ENCODE data around the gene AK3. TPM values are rescaled to one million over a fixed set of nuclear protein-coding genes. Genes with fewer than 3 reads are reported as not detected.

Gene AK3
- total RNA-seq, 1 donor from 2014 or later, result 44.2 TPM

- Histone ChIP-seq H3K4me3 (no peak overlapping the region), H3K27me3 (no peaks in the 10 kb centered on the region), H3K27ac (no peak overlapping the region), H3K4me1 (no peaks in the 10 kb centered on the region), H3K9me3 (no peaks in the 10 kb centered on the region), H3K36me3 (peaks cover 52% of the 10 kb centered on the region)
- no peak for ATAC-seq
- DNase-seq, result no peak
- TF ChIP-seq CTCF (IDR thresholded peaks at IDR 0.05), result no peak
- intact Hi-C loops (cut with DNase I), result no loop called here
Measured at GRCh38 chr9:4721736-4722135, 19.3 kb downstream of the AK3 start.

DNA sequence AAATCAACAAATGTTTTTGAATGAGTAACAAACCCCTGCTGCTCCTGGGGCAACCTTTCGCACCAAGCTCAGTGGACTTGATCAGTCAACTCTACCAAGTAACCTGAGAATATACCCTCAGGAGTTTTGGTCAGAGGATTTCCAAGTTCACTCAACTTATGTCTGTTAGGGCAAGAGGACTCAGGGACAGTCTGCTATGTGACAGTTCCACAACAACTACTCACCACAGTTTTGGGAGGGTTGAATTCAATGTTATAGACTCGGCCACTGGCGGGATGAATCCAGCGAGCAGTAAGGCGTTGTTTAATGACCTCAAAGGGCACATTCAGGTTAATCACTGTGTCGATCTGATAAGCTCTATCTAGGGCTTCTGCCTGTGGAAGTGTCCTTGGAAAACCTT is 22.1 kb downstream of the AK3 start:
- ATAC-seq (no peak), DNase-seq (no peak)
- Histone ChIP-seq H3K27ac (no peak overlapping the region), H3K4me3 (no peak overlapping the region), H3K4me1 (no peaks in the 10 kb centered on the region), H3K27me3 (no peaks in the 10 kb centered on the region), H3K9me3 (no peaks in the 10 kb centered on the region), H3K36me3 (peaks cover 76% of the 10 kb centered on the region)
- no peak for TF ChIP-seq CTCF (IDR thresholded peaks at IDR 0.05)
- intact Hi-C loops (cut with DNase I), result no loop called here

DNA sequence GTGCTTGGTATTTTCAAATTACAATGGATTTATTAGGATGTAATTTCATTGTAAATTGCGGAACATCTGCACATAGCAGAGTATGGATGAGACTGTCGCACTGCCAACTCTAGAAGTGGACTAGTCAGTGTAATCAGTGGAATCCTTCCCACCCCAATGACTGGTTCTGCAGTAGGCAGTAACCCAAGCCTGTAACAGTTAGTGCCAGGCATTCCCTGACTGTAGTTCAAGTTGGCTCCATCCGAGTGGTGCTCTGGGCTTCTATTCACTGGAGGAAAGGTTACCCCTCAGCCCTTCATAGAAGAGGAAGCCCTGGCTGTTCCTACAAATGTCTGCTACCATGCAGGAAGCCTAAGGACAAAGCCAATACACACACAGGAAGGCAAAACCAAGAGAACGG is 23.2 kb downstream of the AK3 start:
- peaks cover 83% of the 10 kb centered on the region for H3K36me3 ChIP-seq
- DNase-seq, result no peak
- no peak overlapping the region for H3K27ac ChIP-seq
- H3K4me3 ChIP-seq, result no peak overlapping the region
- ATAC-seq, result no peak
- intact Hi-C loops (cut with DNase I), result no loop called here
- H3K27me3 ChIP-seq, result no peaks in the 10 kb centered on the region
- no peaks in the 10 kb centered on the region for H3K4me1 ChIP-seq
- no peak for TF ChIP-seq CTCF (IDR thresholded peaks at IDR 0.05)
- H3K9me3 ChIP-seq, result no peaks in the 10 kb centered on the region

GRCh38 chr9:4716163-4716562 is 24.8 kb downstream of the AK3 start:
- ATAC-seq, result no peak

GRCh38 chr9:4714266-4715016 is 26.6 kb downstream of the AK3 start:
- intact Hi-C loops (cut with DNase I), result no loop called here
- Histone ChIP-seq H3K4me3 (no peak overlapping the region), H3K36me3 (peaks cover 76% of the 10 kb centered on the region), H3K9me3 (no peaks in the 10 kb centered on the region), H3K27ac (no peak overlapping the region), H3K4me1 (no peaks in the 10 kb centered on the region), H3K27me3 (no peaks in the 10 kb centered on the region)
- DNase-seq (no peak), ATAC-seq (no peak)
- TF ChIP-seq CTCF (IDR thresholded peaks at IDR 0.05), result no peak

More at GRCh38 chr9:4716163-4716562, 24.8 kb downstream of the AK3 start:
- no peak for TF ChIP-seq CTCF (IDR thresholded peaks at IDR 0.05)
- Histone ChIP-seq H3K4me3 (no peak overlapping the region), H3K36me3 (peaks cover 81% of the 10 kb centered on the region), H3K9me3 (no peaks in the 10 kb centered on the region), H3K27ac (no peak overlapping the region), H3K4me1 (no peaks in the 10 kb centered on the region), H3K27me3 (no peaks in the 10 kb centered on the region)
- intact Hi-C loops (cut with DNase I), result no loop called here
- DNase-seq, result no peak
